ENCODE measurements around the gene SLC66A3. TPM values are rescaled to one million over a fixed set of nuclear protein-coding genes. Genes with fewer than 3 reads are reported as not detected.

Gene SLC66A3
- total and polyA plus RNA-seq, 2 donors (not counting 1 experiment from before 2014, with no cell fraction given) = 23.7 to 32.4 TPM

DNA sequence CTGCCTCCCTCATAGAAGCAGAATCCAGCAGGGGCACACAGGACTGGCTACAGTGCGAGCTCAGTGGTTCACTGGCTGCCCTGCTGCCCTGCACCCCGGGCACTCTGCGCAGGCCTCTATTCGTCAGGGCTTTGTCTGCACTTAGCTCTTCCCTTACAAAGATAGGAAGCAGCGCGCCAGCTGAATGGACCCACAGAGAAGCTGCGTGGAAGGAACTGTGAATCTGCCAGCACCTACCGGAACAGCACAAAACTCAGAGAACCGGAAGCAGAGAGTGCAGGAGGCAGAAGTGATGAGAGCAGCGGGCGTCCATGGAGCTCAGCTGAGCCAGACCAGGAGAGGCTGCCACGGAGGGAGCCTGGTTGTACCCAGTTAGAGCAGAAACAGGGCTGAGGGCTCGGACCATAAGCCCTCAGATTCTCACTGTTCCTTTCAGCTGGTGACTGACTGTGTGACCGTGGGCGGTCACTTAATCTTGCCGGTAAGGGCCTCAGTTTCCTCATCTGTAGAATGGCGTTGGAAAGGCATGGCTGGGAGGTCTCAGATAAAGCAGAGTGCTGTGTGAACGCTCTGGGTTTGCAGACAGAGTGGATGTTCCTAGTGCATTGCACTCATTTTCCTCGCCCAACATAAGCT, 23.1 kb upstream of the SLC66A3 start:
- Histone ChIP-seq H3K36me3 (replicated peaks in 1 of 2; ENCODE audit: control extremely low read depth in 1 of 2, control insufficient read depth in 1 of 2, extremely low read depth in 1 of 2, insufficient read depth in 2 of 2, low read length in 1 of 2) (no peaks in the 10 kb centered on the region), H3K79me2 (ENCODE audit: control insufficient read depth, insufficient read depth, low read length) (no peaks in the 10 kb centered on the region), H2AFZ (ENCODE audit: insufficient read depth, low read depth, low read length, poor library complexity, severe bottlenecking) (peak overlapping the region; percentile 95), H3K9me3 (ENCODE audit: control extremely low read depth in 1 of 3, control insufficient read depth in 2 of 3, insufficient read depth in 1 of 3, low read length in 2 of 3) (no peaks in the 10 kb centered on the region), H3K4me1 (ENCODE audit: control insufficient read depth in 2 of 2, insufficient read depth in 2 of 2, low read length in 2 of 2) (peaks cover 24 to 38% of the 10 kb centered on the region in 2 donors), H4K20me1 (ENCODE audit: control insufficient read depth, insufficient read depth, low read length, poor library complexity, severe bottlenecking) (no peaks in the 10 kb centered on the region), H3K27me3 (replicated peaks in 1 of 4; ENCODE audit: control extremely low read depth in 1 of 4, control insufficient read depth in 3 of 4, insufficient read depth in 4 of 4, low read length in 3 of 4) (peaks cover 0 to 13% (median 2%) of the 10 kb centered on the region in 4 experiments), H3K4me2 (replicated peaks; ENCODE audit: low read depth, low read length, poor library complexity, severe bottlenecking) (peak overlapping the region; percentile 94), H3K9ac (ENCODE audit: low read length) (peak overlapping the region; percentile 76), H3K4me3 (ENCODE audit: control extremely low read depth in 1 of 5, extremely low read depth in 1 of 5, insufficient read depth in 1 of 5, low read depth in 2 of 5, low read length in 4 of 5) (peak overlapping the region in 3 of 5 experiments; percentile 52 to 72 (median 67)), H3K27ac (ENCODE audit: low read length in 2 of 2) (no peak overlapping the region)
- ChIA-PET POLR2A (interaction anchor here (0.6 to 2.0 kb wide), 4 partner anchors 23 to 614 kb away, joined by 4 to 11 read pairs (median 6); partner anchors contain the start of genes E2F6, LPIN1 and SLC66A3), CTCF (interaction anchor here (0.7 to 6.3 kb wide), 33 partner anchors 12 to 649 kb away, joined by 3 to 59 read pairs (median 5); partner anchors contain the start of genes E2F6 and SLC66A3)
- TF ChIP-seq, protein P1, sequence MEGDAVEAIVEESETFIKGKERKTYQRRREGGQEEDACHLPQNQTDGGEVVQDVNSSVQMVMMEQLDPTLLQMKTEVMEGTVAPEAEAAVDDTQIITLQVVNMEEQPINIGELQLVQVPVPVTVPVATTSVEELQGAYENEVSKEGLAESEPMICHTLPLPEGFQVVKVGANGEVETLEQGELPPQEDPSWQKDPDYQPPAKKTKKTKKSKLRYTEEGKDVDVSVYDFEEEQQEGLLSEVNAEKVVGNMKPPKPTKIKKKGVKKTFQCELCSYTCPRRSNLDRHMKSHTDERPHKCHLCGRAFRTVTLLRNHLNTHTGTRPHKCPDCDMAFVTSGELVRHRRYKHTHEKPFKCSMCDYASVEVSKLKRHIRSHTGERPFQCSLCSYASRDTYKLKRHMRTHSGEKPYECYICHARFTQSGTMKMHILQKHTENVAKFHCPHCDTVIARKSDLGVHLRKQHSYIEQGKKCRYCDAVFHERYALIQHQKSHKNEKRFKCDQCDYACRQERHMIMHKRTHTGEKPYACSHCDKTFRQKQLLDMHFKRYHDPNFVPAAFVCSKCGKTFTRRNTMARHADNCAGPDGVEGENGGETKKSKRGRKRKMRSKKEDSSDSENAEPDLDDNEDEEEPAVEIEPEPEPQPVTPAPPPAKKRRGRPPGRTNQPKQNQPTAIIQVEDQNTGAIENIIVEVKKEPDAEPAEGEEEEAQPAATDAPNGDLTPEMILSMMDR (IDR thresholded peaks at IDR 0.05) = no peak
- TF ChIP-seq EZH2 (IDR thresholded peaks at IDR 0.05; ENCODE audit: borderline replicate concordance, insufficient read depth, low read depth, low read length, poor library complexity, severe bottlenecking) = no peak
- Mint-ChIP-seq H3K4me3 (peak overlapping the region; percentile 93), H3K9me3 (ENCODE audit: insufficient read depth) (no peaks in the 10 kb centered on the region), H3K4me1 (peaks cover 36% of the 10 kb centered on the region), H3K27me3 (peaks cover 21% of the 10 kb centered on the region), H3K27ac (peak overlapping the region; percentile 78)
- no peak for ATAC-seq (ENCODE audit: low read depth)
- intact Hi-C loops (cut with micrococcal nuclease) = loop anchor here (1.0 to 5.0 kb wide), 3 partner anchors 23 to 647 kb away; partner anchors contain the start of gene SLC66A3
- no peak for DNase-seq
- 80% methylated on average over 13 of the region's 19 CpGs for whole genome bisulfite sequencing (ENCODE audit: insufficient coverage)

Data from B cell (primary cell).